Tibial artery (tissue), 4 donors: ENCODE results near the gene SPG7.

ENCODE experiments used
- DNase-seq, 2 donors: peaks; one replicate each; pipeline ENCODE4 v3.0.0-alpha.2; 2019
- H3K27ac ChIP-seq, 2 donors: fragments of 200-600 bp; sonication (generic) in 1 of 2; 1 replicate in 1 of 2; 2 replicates in 1 of 2; pipeline ENCODE4 v1.5.1; 2018 to 2019; ENCODE audit warnings: mild to moderate bottlenecking in 1 of 2
- H3K27me3 ChIP-seq, 2 donors: fragments of 200-600 bp; sonication (generic) in 1 of 2; one replicate each; pipeline versions ENCODE4 v1.5.1 to v1.6.0; 2016 to 2019
- H3K36me3 ChIP-seq, 3 donors: fragments of 200-600 bp; sonication (generic) in 2 of 3; one replicate each; pipeline ENCODE4 v1.5.1; 2016 to 2019; ENCODE audit warnings: mild to moderate bottlenecking in 2 of 3
- H3K4me1 ChIP-seq, 4 donors: fragments of 200-600 bp; sonication (generic) in 2 of 4; 1 replicate in 3 of 4; 2 replicates in 1 of 4; pipeline ENCODE4 v1.5.1; 2016 to 2019
- H3K4me3 ChIP-seq, 2 donors: fragments of 200-600 bp; sonication (generic) in 1 of 2; 1 replicate in 1 of 2; 2 replicates in 1 of 2; pipeline ENCODE4 v1.5.1; 2018 to 2019; ENCODE audit warnings: mild to moderate bottlenecking in 2 of 2
- H3K9me3 ChIP-seq, 3 donors: fragments of 200-600 bp; sonication (generic) in 1 of 3; one replicate each; pipeline ENCODE4 v1.5.1; 2016 to 2019
- intact Hi-C: fragments of 100-400 bp; cut with DNase I; formaldehyde crosslinking; loops from one replicate; pipeline ENCODE4 v1.15.0; 2023; ENCODE audit warnings: low total_unique reads
- TF ChIP-seq, protein P1 (sequence below), 2 experiments: fragments of 200-600 bp in 1 of 2; fragments of 450-650 bp in 1 of 2; IDR thresholded peaks; one replicate each; pipeline ENCODE4 v1.5.1; 2017 to 2019; ENCODE audit warnings: antibody characterized with exemption in 2 of 2, mild to moderate bottlenecking in 1 of 2, moderate library complexity in 1 of 2

Gene SPG7

DNA sequence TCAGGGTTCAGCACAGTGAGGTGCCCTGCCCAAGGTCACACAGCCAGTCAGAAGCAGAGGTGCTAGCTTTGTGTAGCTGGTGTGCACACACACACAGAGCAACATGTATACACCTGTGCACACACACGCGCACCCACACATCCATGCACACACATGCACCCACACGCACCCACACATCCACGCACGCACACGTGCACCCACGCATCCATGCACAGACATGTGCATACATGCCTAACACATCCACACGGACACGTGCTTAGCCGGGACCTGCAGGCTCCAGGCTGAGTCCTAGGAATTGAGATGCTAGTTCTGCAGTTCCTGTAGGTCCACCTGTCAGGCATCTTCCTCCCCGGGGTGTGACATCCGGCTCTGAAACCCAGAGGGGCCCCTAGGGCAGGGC lies 92.2 kb downstream of the SPG7 start:
- Histone ChIP-seq H3K4me1 (peaks cover 0 to 11% (median 7%) of the 10 kb centered on the region in 4 donors), H3K9me3 (no peaks in the 10 kb centered on the region), H3K36me3 (no peaks in the 10 kb centered on the region), H3K4me3 (no peak overlapping the region), H3K27ac (no peak overlapping the region), H3K27me3 (peaks cover 0 to 28% of the 10 kb centered on the region in 2 donors)
- DNase-seq: no peak
- TF ChIP-seq, protein P1, sequence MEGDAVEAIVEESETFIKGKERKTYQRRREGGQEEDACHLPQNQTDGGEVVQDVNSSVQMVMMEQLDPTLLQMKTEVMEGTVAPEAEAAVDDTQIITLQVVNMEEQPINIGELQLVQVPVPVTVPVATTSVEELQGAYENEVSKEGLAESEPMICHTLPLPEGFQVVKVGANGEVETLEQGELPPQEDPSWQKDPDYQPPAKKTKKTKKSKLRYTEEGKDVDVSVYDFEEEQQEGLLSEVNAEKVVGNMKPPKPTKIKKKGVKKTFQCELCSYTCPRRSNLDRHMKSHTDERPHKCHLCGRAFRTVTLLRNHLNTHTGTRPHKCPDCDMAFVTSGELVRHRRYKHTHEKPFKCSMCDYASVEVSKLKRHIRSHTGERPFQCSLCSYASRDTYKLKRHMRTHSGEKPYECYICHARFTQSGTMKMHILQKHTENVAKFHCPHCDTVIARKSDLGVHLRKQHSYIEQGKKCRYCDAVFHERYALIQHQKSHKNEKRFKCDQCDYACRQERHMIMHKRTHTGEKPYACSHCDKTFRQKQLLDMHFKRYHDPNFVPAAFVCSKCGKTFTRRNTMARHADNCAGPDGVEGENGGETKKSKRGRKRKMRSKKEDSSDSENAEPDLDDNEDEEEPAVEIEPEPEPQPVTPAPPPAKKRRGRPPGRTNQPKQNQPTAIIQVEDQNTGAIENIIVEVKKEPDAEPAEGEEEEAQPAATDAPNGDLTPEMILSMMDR (IDR thresholded peaks at IDR 0.05): no peak
- intact Hi-C loops: no loop called here

DNA sequence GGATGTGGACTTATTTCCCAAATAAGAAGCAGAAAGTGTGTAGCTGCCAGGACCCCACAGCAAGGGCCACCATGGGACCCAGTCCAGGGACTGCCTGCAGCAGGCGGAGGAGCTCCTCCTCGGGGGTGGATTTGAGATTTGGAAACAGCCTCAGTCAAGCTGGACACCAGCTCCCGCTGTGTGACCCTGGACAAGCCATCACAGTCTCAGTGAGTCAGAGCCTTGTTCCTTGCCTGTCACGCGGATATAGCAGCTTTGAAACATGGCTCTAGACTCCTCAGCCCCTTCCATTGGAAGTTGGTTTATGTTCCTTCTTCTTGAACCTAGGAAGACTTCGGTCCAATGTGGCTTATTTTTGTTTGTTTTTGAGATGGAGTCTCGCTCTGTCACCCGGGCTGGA lies 92.8 kb downstream of the SPG7 start:
- intact Hi-C loops: no loop called here
- no peak for DNase-seq
- H3K4me1 ChIP-seq: peaks cover 0 to 11% (median 7%) of the 10 kb centered on the region in 4 donors
- TF ChIP-seq, protein P1 (IDR thresholded peaks at IDR 0.05): no peak
- H3K4me3 ChIP-seq: no peak overlapping the region
- H3K27me3 ChIP-seq: peaks cover 0 to 33% of the 10 kb centered on the region in 2 donors
- no peaks in the 10 kb centered on the region for H3K36me3 ChIP-seq
- no peaks in the 10 kb centered on the region for H3K9me3 ChIP-seq
- H3K27ac ChIP-seq: no peak overlapping the region

DNA sequence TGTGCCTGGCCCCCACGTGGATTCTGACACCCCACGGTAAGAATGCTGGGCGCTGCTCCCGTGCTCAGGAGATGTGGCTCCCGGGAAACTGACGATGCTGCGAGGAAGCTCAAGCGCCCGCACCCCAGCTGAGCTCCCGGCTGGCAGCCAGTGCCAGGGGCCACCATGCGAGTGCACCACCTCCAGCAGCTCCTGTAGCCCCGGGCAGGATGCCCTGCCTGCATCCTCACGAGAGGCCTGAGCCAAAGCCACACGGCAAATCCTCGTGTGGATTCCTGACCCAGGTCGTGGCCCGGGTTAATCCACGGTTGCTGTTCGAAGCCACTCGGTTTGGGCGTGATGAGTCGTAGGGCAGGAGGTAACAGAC lies 93.7 kb downstream of the SPG7 start:
- no peaks in the 10 kb centered on the region for H3K9me3 ChIP-seq
- TF ChIP-seq, protein P1 (IDR thresholded peaks at IDR 0.05): no peak
- peaks cover 0 to 37% of the 10 kb centered on the region in 2 donors for H3K27me3 ChIP-seq
- DNase-seq: no peak
- H3K4me1 ChIP-seq: peaks cover 0 to 11% (median 7%) of the 10 kb centered on the region in 4 donors
- intact Hi-C loops: no loop called here
- H3K27ac ChIP-seq: no peak overlapping the region
- no peaks in the 10 kb centered on the region for H3K36me3 ChIP-seq
- H3K4me3 ChIP-seq: no peak overlapping the region

DNA sequence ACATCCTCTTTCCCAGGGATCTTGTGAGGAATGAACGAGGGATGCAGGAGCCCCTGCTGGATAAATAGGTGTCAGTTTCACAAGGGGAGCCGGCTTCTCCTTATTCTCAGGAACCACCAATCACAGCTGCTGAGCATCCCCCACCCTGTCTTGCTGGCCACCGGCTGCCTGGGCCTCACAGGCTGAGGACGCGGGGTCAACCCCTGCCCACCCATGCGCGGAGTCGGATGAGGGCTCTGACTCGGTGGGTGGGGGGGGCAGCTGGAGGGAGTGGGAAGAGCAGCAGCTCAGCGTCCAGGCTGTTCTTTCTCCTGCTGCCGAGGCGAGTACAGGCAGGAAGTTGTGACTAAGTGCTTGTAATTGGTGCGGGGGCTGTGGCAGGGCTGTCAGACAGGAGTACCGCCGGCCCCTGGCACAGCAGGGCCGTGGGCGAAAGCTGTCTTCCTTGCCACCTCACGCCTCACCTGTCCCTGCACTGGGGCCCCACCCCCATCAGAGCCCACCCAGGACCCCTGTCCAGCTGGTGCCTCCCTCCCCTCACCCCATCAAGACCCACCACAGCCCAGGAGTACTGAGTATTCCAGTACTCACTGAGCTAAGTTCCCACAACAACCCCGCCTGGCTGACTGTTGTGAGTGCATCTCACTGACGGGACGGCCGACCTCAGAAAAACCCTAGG lies 94.2 kb downstream of the SPG7 start:
- intact Hi-C loops: no loop called here
- Histone ChIP-seq H3K27ac (no peak overlapping the region), H3K4me1 (peaks cover 0 to 11% (median 7%) of the 10 kb centered on the region in 4 donors), H3K27me3 (peaks cover 0 to 37% of the 10 kb centered on the region in 2 donors), H3K4me3 (no peak overlapping the region), H3K9me3 (no peaks in the 10 kb centered on the region), H3K36me3 (no peaks in the 10 kb centered on the region)
- DNase-seq: no peak
- TF ChIP-seq, protein P1 (IDR thresholded peaks at IDR 0.05): no peak

DNA sequence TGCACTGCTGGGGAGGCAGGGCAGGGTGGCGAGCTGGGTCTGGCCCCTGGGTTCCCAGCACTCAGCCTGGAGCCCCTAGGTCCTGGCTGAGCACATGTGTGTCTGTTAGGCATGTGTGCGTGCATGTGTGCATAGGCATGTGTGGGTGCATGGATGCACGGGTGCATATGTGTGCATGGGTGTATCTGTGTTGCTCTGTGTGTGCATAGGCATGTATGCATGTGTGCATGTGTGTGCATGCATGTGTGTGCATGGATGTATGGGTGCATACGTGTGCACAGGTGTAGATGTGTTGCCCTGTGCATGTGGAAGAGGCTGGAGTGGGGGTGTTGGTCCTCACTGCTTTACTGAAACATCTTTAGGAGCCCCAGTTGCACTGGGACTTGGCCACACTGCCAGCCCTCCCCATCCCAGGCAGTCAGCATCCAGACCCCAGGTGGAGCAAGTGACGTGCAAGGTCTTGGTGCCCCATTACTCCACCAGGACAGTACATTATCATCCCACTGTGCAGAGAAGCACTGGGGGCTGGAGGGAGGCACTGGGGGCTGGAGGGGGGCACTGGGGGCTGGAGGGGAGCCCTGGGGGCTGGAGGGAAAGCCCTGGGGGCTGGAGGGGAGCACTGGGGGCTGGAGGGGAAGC lies 94.9 kb downstream of the SPG7 start:
- H3K36me3 ChIP-seq: no peaks in the 10 kb centered on the region
- intact Hi-C loops: no loop called here
- H3K9me3 ChIP-seq: no peaks in the 10 kb centered on the region
- TF ChIP-seq, protein P1 (IDR thresholded peaks at IDR 0.05): no peak
- peaks cover 0 to 11% (median 7%) of the 10 kb centered on the region in 4 donors for H3K4me1 ChIP-seq
- no peak overlapping the region for H3K27ac ChIP-seq
- DNase-seq: no peak
- no peak overlapping the region for H3K4me3 ChIP-seq
- peaks cover 0 to 38% of the 10 kb centered on the region in 2 donors for H3K27me3 ChIP-seq
